ENCODE data around the gene COG7.
"Not testable (repeated sequence)": the region's sequence is repeated elsewhere in the genome, so short reads cannot be mapped to it uniquely, and the experiment has no call there.

COG7 gene
- total RNA-seq, result 20.4 to 22.7 reads per million in 2 experiments

DNA sequence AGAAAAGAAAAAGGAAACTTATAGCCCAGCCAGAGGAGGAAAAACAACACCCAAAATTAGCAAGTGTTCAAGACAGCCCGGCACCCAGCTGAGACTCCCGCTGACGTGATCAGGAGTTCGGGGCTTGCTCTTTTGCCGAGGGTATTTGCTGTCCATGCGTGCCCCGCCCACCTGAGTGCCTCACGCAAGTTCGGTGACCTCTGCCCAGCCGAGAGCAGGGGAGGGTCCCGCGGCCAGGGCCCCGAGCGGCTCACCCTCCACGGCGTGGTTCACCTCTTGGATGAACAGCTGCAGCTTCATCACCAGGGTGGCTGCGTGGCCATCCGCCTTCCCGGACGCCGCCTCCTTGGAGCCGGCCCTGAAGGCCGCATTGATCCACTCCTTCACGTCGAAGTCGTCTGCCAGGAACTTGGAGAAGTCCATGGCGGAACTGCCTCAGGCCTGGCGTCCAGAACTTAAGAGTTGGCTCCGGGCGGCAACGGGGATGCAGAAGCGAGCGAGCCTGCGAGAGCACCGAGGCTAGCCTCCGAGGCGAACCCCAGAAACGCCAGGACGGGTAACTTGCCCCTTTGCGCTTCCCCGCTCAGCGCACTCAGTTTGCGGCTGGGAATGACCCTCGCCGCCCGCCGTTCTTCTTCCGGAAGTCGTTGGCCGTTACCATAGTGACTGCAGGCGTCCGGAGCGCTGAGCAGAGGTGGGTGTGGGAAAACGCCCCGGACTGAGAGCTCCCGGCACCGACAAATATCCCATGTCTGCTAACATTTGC is at the start of gene COG7:
Gene COG7 (minus strand): TSS at position 618 of the 766 bp plus-strand sequence. CDS start 195 bp downstream, at position 423.
- peak; percentile 73 for DNase-seq (ENCODE audit: low read depth)

DNA sequence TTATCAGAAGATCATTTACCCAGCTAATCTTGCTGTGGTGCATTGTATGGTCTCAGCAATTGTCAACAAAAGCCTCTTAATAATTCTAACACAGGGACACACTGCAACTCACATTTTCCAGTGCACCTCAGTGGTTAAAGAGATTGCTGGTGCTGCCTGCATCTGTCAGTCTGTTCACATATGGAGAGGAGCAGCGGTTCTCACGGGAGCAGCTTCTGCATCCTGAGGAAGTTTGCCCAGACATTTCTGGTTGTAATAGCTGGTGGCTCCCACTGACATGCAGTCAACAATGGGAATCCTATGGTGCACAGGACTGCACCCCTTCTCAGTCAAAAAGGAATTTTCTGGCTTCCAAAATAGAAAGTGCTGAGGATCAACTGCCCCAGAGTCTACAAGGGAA is 49.5 kb upstream of the COG7 start:
- DNase-seq (ENCODE audit: low read depth), result no peak

DNA sequence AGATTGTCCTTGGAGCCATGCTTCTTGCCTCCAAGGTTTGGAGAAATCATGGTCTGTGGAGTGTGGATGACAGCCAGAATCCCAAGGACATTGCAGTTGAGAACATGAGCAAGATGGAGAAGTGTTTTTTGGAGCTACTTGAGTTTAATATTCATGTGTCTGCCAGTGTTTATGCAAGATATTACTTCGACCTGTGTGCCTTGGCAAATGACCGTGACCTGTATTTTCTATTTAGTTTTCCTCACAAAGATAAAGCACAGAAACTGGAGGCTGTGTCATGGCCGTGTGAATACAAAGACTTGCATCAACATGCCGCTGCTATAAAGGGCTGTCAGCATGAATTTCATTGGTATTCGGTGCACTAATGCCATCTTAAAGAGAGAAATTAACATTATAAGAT is 48.3 kb upstream of the COG7 start:
- no peak for DNase-seq (ENCODE audit: low read depth)

DNA sequence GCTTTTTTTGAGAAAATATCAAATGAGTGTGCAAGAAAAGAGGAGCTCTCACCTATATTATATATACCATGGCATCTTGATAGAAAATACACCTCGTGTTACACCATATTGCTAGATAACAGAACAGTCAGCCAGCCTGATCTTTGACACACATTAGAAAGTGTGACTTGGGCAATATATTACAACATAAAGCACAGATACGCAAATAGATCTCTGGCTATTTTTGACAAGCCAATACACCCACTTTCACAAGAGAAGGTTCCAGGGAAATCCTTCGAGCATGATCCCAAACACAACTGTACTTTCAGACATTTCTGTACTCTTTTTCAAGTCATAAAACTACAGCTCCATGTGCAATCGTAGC is 47.9 kb upstream of the COG7 start:
- no peak for DNase-seq (ENCODE audit: low read depth)

DNA sequence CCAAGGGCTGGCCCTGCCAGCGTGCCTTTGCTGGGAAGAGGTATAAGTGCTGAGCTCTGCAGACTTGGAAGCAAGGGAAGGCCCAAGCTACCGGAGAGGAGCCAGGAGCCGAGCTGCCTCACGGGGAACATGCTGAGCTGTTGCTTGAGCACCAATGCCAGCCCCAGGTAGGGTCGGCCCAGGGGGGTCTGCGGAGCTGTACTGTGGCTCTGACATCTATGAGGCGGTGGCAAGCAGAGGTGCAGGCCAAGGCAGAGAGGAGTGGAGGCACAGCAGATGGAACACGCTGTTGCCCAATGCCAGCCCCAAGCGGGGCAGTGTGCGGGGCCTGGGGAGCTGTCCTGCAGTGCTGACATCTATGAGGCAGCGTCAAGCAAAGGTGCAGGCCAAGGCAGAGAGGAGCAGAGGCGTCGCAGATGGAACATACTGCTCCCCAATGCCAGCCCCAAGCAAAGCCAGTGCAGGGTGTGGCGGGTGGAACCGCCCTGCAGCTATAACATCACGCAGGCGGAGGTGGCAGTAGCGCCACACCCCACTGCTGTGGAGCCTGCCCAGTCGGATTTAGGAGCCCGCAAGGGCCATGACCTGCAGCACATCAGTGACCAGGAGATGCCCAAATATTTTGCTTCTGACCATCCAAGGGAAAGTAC is 47.3 kb upstream of the COG7 start:
- DNase-seq (ENCODE audit: low read depth), result no peak

DNA sequence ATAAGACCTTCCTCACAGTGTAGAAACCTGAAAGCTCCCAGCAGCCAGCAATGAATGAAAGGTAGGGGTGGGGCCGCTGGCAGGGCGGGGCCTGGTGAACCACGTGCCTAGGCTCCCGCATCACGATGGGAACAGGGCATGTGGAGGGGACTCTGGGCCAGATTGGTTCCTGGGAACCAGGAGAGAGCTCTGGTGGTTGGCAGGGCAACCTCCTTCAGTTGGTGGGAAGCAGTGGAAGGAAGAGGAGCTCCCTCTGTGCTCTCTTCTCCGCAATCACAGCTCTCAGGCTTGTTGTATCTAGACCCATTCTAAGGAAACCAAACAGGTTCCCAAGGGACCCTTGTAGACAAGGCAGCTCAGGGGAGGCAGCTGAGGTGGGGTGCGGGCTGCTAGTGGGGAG is 46.8 kb upstream of the COG7 start:
- DNase-seq (ENCODE audit: low read depth), result no peak

DNA sequence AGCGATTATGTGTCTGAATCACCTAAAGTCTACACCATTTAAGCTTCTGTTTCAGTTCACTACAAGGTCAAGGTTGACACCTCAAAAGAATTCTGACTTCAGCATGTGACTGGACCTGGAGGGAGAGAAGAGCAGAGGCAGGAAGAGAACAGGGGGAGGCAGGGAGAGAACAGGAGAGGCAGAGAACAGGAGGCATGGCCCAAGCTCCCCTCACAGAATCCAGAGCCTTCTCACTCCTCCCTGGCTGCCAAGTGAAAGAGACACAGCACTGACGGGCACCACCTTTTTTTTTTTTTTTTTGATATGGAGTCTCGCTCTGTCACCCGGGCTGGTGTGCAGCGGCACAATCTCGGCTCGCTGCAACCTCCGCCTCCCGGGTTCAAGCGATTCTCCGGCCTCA is 45.9 kb upstream of the COG7 start:
- DNase-seq (ENCODE audit: low read depth), result no peak

DNA sequence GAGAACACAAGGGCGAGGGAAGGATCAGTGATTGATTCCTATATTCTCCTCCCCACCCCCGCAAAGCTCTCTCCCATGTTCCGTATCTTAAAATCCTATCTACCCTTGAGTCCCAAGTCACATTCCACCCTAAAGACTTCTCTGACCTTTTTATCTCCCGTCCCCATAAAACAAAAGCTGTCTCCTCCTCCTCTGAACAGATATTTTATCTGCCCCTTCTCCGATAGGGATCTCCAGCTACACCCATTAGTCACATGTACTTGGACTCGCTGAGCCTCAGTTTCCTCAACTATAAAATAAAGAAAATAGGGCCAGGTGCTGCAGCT is 44.5 kb upstream of the COG7 start:
- no peak for DNase-seq (ENCODE audit: low read depth)

DNA sequence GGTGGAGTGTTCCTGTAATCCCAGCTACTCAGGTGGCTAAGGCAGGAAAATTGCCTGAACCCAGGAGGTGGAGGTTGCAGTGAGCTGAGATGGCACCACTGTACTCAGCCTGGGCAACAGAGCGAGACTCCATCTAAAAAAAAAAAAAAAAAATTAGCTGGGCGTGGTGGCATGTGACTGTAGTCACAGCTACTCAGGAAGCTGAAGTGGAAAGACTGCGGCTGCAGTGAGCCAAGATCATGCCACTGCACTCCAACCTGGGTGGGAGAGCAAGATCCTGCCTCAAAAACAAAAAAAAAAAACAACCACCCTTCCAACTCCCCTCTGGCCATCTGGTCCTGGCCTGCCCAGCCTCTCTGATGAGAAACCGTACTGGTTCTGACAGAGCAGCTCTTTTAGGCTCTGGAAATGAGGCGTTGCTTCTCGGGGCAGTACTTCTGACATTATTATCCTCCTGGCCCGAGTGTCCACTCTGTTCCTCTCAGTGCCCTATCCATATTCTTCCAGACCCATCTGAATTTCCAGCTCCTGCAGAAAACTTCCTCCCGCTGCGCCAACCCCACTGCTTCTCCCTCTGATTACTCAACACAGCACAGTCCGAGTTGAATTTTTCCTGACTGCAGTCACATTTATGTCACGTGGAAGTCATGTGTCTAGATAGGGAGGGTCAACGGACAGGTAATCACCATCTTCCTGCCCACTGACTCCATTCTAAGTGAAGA is 44.0 kb upstream of the COG7 start:
- no peak for DNase-seq (ENCODE audit: low read depth)

DNA sequence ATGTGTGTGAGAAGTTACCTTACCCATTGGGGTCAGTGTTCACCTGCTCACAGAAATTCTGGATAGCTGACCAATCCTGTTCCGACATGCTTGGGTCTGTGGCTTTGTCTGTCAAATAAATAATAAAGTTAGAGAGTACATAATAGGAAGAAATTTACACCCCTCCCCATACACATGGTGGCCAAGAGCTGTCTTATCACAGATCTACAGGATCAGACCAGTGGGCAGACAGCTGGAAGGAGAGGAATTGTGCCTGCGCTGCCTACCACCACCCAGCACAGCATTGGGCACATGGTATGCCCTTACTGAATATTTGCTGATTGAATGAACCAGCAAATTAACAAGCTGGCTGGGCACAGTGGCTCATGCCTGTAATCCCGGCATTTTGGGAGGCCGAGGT is 42.7 kb upstream of the COG7 start:
- no peak for DNase-seq (ENCODE audit: low read depth)

DNA sequence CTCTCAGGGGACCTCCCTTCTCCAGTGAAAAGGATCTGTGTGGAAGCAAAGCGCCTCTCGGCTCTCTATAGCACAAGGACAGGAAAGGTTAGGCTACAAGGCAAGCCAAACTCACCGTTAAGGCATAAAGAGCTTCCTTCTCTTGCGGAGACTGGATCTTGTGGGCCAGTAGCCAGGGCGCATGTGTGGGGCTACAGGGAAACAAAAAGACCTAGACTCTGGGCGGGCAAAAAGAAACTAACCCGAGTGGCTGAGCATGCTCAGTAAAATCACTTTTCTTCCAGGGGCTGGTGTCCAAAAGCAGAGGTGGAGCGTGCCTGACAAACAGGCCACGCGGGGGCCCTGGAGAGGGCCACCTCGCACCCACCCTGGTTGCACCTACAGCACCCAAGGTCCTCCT is 41.2 kb upstream of the COG7 start:
- DNase-seq (ENCODE audit: low read depth), result no peak

DNA sequence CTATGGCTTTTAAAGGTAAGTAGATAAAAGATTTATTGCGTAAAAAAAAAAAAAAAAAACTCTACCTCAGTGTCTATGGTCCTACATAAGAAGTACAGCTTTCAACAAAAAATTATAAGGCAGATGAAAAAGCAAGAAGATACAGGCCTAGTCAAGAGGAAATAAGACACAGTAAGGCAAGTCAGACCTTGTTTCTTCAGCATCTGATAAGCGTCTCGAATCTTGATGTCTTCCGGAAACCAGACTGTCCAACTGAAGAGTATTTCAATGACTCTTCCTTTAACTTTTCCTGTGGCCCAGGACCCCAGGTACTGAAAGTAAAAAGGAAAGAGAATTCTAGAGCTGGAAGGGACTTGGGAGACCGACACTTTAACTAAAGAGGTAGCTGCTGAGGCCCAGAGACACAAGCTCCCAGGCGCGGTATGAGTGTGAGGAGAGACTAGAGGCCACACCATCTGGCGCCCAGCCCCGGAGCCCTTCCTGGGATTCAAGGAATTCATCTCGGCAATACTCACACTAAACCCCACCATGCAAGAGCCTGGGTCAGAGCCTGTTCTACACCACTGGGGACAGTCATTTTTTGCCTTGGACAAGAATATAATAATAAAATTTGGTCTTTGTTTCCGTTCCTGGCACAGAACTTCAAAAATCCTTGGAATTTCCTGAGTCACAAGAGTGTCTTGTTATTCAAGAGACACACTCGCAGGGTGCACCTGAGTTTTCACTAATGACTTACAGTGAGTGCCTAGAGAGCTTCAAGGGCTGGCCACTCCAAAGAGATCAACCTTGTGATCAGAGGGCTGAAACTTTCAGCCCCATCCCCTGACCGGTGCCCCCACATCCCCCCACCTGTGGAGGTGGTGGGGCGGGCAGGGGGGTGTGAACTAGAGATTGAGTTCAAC is 38.8 kb upstream of the COG7 start:
- DNase-seq (ENCODE audit: low read depth), result no peak

DNA sequence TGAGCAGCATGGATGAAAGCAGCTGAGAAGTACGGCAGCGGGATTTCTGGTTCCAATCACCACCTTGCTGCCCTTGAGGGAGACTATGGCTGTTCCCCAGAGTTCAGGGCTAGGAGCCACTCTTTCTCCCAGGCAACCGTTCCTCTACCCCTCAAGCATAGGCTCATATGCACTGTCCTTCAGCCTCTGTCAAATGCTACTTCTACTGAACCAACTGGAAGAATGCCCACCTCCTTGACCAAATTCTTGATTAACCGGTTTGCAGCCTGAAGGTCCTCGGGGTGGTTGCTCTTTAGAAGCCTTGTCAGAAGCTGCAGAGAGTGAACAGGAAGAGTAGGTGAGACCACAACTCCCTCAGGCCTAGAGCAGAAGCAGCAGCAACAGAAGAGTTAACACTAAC is 33.5 kb upstream of the COG7 start:
- no peak for DNase-seq (ENCODE audit: low read depth)

DNA sequence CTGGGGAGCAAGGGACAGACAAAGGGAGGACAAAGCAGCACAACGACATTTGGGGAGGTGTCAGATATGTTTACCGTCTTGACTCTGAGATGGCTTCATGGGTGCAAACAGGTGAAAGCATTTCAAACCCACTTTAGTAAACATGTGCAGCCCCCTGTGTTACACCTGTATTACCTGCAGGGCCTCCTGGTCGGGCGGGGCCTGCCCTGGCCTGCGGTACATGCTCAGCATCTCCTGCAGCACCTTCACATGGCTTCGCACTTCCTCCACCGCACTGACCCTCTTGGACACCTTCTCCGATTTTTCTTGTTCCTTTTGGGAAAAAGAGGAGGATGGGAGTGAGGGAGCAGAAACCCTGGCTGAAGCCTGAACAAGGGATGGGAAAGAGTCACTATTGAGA is 32.9 kb upstream of the COG7 start:
- DNase-seq (ENCODE audit: low read depth), result no peak

DNA sequence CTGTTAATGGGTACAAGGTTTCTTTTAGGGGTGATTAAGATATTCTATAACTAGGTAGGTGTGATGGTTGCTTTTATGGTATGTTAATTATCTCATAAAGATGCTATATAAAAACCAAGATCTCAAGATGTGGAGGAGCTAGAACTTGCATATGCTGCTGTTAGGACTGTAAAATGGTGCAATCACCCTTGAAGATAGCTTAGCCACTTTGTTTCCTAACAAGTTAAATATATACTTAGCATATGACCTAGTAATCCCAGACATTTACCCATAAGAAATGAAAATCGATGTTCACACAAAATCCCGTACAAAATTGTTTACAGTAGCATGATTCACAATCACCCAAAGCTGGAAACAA is 32.2 kb upstream of the COG7 start:
- DNase-seq (ENCODE audit: low read depth), result no peak

DNA sequence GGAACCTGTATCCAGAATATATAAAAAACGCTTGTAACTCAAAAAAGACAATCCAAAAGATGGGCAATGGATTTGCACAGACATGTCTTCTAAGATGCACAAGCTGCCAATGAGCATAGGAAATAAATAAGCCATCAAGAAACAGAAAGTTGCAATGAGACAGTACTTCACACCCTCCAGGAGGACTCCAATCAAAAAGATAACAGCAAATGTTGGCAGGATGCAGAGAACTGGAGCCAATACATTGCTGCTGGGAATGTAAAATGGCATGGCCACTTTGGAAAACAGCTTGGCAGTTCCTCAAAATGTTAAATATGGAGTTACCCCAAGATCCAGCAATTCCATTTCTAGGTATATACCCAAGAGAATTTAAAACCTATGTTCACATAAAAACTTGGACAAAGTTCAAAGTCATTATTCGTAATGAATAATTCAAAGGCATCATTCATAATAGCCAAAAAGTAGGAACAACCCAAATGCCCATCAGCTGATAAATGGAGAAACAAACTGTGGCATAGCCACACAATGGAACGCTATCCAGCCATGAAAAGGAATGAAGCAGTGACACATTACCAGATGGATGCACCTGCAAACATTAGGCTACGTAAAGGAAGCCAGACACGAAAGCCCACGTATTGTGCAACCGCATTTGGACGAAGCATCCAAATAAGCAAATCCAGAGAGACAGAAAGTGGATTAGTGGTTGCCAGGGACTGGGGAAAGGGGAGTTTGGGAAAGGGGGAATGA is 31.7 kb upstream of the COG7 start:
- no peak for DNase-seq (ENCODE audit: low read depth)

DNA sequence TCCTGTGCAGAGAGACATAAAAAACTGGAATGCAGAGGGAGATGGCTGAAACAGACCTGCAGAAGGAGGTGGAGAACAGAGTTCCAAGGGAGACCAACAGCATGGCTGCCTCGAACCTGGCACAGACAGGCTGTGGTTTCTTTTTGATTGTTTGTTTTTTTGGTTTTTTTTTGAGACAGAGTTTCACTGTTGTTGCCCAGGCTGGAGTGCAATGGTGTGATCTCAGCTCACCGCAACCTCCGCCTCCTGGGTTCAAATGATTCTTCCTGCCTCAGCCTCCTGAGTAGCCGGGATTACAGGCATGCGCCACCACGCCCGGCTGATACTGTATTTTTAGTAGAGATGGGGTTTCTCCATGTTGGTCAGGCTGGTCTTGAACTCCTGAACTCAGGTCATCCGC is 30.5 kb upstream of the COG7 start:
- not testable (repeated sequence) for DNase-seq (ENCODE audit: low read depth)

DNA sequence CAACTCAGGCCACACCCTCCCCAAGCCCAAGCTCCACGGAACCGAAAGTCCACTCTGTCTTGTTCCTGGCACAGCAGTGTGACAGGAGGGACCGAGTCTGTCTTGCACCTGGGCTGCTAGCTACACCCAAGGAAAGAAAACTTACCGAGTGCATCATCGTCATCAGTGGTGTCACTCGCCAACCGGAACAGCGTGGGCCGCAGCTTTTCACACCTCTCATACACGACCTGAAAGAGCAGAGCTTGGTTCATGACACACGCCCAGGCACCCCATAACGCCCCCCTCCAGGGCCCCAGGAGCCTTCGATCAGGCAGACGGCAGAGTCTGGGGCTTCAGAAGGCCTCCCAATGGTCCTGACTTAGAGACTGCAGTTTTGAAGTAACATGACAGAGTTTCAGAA is 29.8 kb upstream of the COG7 start:
- DNase-seq (ENCODE audit: low read depth), result peak; percentile 23

DNA sequence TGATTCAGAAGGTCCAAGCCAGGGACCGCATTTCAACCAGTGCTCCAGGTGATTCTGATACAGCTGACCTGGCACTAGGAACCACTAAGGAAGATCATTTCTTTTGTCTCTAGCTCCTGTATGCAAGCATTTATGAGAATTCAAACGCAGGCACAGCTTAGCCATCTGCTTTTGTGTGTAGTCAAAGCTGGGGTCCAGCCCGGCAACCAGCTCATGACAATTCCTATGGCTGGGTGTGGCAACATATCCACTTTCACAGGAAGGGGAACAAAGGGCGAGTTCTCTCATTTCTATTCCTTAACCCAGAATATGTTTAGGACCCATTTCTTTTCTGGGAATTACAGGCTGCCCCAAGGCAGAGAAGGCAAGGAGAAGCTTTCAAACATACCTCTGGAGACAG is 27.3 kb upstream of the COG7 start:
- DNase-seq (ENCODE audit: low read depth), result no peak

DNA sequence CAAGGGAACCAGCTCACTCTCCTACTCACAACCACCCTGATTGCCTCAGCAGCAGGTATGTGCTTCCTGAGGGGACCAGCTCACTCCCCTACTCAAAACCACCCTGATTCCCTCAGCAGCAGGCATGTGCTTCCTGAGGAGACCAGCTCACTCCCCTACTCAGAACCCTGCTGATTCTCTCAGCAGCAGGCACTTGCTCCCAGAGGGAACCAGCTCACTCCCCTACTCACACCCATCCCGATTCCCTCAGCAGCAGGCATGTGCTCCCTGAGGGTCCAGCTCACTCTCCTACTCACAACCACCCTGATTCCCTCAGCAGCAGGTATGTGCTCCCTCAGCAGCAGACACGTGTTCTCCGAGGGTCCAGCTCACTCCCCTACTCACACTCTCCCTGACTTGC is 26.1 kb upstream of the COG7 start:
- no peak for DNase-seq (ENCODE audit: low read depth)

DNA sequence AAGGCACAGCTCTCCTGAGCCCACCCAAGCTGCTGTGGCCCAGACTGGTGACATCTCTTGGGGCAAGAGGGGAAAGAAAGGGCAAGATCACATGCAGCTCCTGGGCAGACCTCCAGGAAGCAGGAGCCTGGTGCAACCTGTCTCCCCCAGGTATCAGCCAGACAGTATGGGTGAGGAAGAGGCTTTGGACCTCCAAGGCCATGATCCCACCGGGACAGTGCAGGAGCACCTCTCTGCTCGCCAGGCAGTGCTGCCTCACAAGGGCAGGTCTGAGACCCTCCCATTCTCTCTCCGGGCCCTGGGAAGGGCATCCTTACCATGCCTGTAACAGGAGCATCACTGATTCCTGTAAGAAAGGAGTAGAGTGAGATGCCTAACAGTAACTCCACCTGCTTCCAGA is 25.6 kb upstream of the COG7 start:
- DNase-seq (ENCODE audit: low read depth), result no peak

DNA sequence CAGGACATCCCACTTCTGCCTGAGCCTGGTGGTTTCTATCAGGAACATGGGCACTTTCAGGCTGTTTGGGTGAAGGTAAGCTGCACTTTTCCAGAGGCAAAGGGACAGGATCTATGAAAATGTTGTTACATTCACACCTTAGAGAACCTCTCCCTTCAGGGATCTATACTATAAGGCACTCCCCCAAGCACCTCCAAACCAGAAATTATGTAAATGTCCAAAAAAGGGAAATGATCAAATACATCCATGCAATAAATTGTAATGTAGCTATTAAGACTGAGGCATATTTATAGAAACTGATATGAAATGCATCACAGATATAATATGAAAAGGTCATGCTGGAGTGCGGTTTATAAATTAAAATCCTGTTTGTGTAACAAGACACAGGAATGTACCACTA is 23.3 kb upstream of the COG7 start:
- DNase-seq (ENCODE audit: low read depth), result no peak
